ENCODE data around the gene FCHO2.

DNA sequence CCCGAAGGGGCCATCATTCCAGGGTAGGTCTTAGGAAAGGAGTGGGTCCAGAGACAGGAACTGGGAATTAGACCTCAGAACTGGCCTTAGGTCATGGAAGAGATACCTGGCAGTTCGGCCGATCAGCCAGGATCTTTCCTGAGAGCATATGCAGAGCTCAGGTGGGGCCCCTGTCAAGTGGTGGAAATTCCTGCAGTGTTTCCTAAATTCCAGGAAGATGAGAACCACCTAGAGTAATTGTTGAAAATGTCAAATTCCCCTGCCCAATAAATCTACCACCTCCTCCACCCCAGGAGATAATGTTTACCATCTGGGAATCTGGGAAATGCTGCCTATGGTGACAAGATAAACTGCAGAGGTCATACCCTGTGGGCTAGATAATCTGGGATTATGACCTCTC lies 179.2 kb downstream of the FCHO2 start:
- no peak for TF ChIP-seq POLR2A (IDR thresholded peaks at IDR 0.05)
- TF ChIP-seq, protein P1, sequence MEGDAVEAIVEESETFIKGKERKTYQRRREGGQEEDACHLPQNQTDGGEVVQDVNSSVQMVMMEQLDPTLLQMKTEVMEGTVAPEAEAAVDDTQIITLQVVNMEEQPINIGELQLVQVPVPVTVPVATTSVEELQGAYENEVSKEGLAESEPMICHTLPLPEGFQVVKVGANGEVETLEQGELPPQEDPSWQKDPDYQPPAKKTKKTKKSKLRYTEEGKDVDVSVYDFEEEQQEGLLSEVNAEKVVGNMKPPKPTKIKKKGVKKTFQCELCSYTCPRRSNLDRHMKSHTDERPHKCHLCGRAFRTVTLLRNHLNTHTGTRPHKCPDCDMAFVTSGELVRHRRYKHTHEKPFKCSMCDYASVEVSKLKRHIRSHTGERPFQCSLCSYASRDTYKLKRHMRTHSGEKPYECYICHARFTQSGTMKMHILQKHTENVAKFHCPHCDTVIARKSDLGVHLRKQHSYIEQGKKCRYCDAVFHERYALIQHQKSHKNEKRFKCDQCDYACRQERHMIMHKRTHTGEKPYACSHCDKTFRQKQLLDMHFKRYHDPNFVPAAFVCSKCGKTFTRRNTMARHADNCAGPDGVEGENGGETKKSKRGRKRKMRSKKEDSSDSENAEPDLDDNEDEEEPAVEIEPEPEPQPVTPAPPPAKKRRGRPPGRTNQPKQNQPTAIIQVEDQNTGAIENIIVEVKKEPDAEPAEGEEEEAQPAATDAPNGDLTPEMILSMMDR (IDR thresholded peaks at IDR 0.05): no peak
